ENCODE data around the gene RYR2.

RYR2 gene

GRCh38 chr1:237041795-237042525, at the start of gene RYR2:
RYR2 (plus strand) TSS chr1:237042184; CDS start chr1:237042522, 338 bp downstream.
- peak; percentile 72 for DNase-seq

GRCh38 chr1:236992449-236992848, 49.5 kb upstream of the RYR2 start:
- DNase-seq: no peak

GRCh38 chr1:236994450-236994849, 47.5 kb upstream of the RYR2 start:
- DNase-seq: no peak

- DNase-seq: no peak
These were observed 44.6 kb upstream of the RYR2 start for GRCh38 chr1:236997361-236997760.

- peak; percentile 30 for DNase-seq
These were observed 44.1 kb upstream of the RYR2 start for GRCh38 chr1:236997882-236998281.

- peak; percentile 67 for DNase-seq
These were observed 43.4 kb upstream of the RYR2 start for GRCh38 chr1:236998546-236998945.

GRCh38 chr1:237000191-237000590, 41.8 kb upstream of the RYR2 start:
- DNase-seq: no peak

GRCh38 chr1:237003516-237003915, 38.5 kb upstream of the RYR2 start:
- DNase-seq: no peak

- no peak for DNase-seq
These were observed 37.9 kb upstream of the RYR2 start, which contains the start of gene MT1HL1 for GRCh38 chr1:237004116-237004515. MT1HL1 (minus strand) TSS chr1:237004441; CDS start chr1:237004372, 69 bp downstream.

- DNase-seq: peak; percentile 60
These were observed 36.3 kb upstream of the RYR2 start for GRCh38 chr1:237005674-237006073.

- no peak for DNase-seq
These were observed 34.7 kb upstream of the RYR2 start for GRCh38 chr1:237007147-237007881.

GRCh38 chr1:237009611-237010010, 32.4 kb upstream of the RYR2 start:
- DNase-seq: no peak

GRCh38 chr1:237011432-237011831, 30.6 kb upstream of the RYR2 start:
- DNase-seq: no peak

- DNase-seq: no peak
These were observed 29.6 kb upstream of the RYR2 start for GRCh38 chr1:237012361-237012760.

GRCh38 chr1:237012788-237013383, 29.1 kb upstream of the RYR2 start:
- DNase-seq: peak; percentile 13

- DNase-seq: no peak
These were observed 28.4 kb upstream of the RYR2 start for GRCh38 chr1:237013608-237014007.

GRCh38 chr1:237016626-237017025, 25.4 kb upstream of the RYR2 start:
- DNase-seq: no peak

- DNase-seq: no peak
These were observed 23.1 kb upstream of the RYR2 start for GRCh38 chr1:237018896-237019295.

GRCh38 chr1:237025358-237026074, 16.5 kb upstream of the RYR2 start:
- DNase-seq: no peak

GRCh38 chr1:237029240-237029639, 12.7 kb upstream of the RYR2 start:
- DNase-seq: no peak

- no peak for DNase-seq
These were observed 12.0 kb upstream of the RYR2 start for GRCh38 chr1:237029850-237030535.

- DNase-seq: no peak
These were observed 10.5 kb upstream of the RYR2 start for GRCh38 chr1:237031480-237031879.

GRCh38 chr1:237032029-237032428, 10.0 kb upstream of the RYR2 start:
- DNase-seq: no peak
